BE2C (cell line): ENCODE results near the gene NNAT. TPM values are rescaled to one million over a fixed set of nuclear protein-coding genes. Genes with fewer than 3 reads are reported as not detected.
"Not testable (repeated sequence)": the region's sequence is repeated elsewhere in the genome, so short reads cannot be mapped to it uniquely, and the experiment has no call there.

ENCODE experiments used
- DNase-seq: peaks from one replicate; pipeline ENCODE4 v3.0.0-alpha.2; 2020
- H3K27me3 ChIP-seq: fragments of 250-450 bp; sonication (Bioruptor Pico); 2 replicates; pipeline ENCODE4 v1.5.1; 2020; ENCODE audit warnings: mild to moderate bottlenecking
- H3K36me3 ChIP-seq: fragments of 250-450 bp; sonication (Bioruptor Pico); 2 replicates; pipeline ENCODE4 v1.5.1; 2020; ENCODE audit warnings: mild to moderate bottlenecking
- H3K4me1 ChIP-seq: fragments of 250-450 bp; sonication (Bioruptor Pico); 2 replicates; pipeline ENCODE4 v1.5.1; 2020
- H3K4me3 ChIP-seq: 2 replicates; pipeline ENCODE4 v1.5.1; 2011; ENCODE audit warnings: low read depth, low read length
- H3K9me3 ChIP-seq: fragments of 250-450 bp; sonication (Bioruptor Pico); 2 replicates; pipeline ENCODE4 v1.5.1; 2020
- polyA plus RNA-seq: library from polyadenylated mRNA; unstranded; fragments of >200 nt; gene quantifications from one replicate; pipeline ENCODE4 v1.2.1, GENCODE V29; 2012; ENCODE audit warnings: low read depth, missing spikeins; ENCODE audit not compliant: insufficient read length, insufficient read depth
- TF ChIP-seq, protein P1 (sequence below): IDR thresholded peaks from 2 replicates; pipeline ENCODE4 v1.5.1; 2012; ENCODE audit warnings: mild to moderate bottlenecking, low read depth, low read length

NNAT gene, protein sequence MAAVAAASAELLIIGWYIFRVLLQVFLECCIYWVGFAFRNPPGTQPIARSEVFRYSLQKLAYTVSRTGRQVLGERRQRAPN
- 2.8 TPM for polyA plus RNA-seq

DNA sequence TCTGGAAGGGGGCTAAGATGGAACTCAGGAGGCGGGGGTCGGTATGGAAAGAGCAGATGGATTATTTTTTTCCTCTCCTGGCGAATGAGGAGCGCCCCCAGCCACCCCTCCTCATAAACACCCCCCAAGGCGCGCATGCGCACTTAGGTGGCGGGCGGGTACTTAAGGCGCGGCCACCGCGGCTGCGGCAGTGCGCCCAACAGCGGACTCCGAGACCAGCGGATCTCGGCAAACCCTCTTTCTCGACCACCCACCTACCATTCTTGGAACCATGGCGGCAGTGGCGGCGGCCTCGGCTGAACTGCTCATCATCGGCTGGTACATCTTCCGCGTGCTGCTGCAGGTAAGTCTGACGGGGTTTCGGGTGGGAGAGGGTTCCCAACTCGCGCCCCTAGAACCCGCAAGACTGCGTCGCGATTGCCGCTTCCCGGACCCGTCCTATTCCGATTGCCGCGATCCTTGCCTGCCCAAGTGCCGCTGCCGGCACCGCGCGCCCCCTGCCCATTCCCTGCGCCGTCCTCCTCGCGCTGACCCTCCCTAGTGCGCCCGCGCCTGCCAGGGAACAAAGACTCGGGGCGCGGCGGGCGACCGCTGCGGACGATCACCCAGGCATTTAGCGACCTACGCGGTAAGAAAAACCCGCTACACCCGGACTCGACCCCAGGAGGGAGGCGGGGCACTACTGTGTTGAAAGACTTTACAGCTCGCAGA is at the start of gene NNAT:
NNAT (plus strand) TSS at position 190 of the 711 bp plus-strand sequence; CDS start at position 272, 82 bp downstream.
- TF ChIP-seq, protein P1, sequence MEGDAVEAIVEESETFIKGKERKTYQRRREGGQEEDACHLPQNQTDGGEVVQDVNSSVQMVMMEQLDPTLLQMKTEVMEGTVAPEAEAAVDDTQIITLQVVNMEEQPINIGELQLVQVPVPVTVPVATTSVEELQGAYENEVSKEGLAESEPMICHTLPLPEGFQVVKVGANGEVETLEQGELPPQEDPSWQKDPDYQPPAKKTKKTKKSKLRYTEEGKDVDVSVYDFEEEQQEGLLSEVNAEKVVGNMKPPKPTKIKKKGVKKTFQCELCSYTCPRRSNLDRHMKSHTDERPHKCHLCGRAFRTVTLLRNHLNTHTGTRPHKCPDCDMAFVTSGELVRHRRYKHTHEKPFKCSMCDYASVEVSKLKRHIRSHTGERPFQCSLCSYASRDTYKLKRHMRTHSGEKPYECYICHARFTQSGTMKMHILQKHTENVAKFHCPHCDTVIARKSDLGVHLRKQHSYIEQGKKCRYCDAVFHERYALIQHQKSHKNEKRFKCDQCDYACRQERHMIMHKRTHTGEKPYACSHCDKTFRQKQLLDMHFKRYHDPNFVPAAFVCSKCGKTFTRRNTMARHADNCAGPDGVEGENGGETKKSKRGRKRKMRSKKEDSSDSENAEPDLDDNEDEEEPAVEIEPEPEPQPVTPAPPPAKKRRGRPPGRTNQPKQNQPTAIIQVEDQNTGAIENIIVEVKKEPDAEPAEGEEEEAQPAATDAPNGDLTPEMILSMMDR = no peak
- peaks cover 10% of the 10 kb centered on the region for H3K4me1 ChIP-seq
- no peak for DNase-seq
- no peak within 1 kb of the TSS for H3K4me3 ChIP-seq
- 0 out of 2 replicates have a peak, but pooled peaks cover 2% of the 10 kb centered on the region for H3K9me3 ChIP-seq
- peaks cover 17% of the 10 kb centered on the region for H3K36me3 ChIP-seq
- no peaks in the 10 kb centered on the region for H3K27me3 ChIP-seq

GRCh38 chr20:37471741-37472235 is 49.3 kb upstream of the NNAT start:
- Histone ChIP-seq H3K4me3 (no peak overlapping the region), H3K27me3 (peaks cover 3% of the 10 kb centered on the region; the same call in 1 of the 2 replicates), H3K4me1 (peaks cover 6% of the 10 kb centered on the region; the same call in 1 of the 2 replicates), H3K36me3 (no peaks in the 10 kb centered on the region), H3K9me3 (no peaks in the 10 kb centered on the region; the same call in 1 of the 2 replicates)
- TF ChIP-seq, protein P1 = no peak
- DNase-seq = no peak

GRCh38 chr20:37472435-37472834 is 48.6 kb upstream of the NNAT start:
- not testable (repeated sequence) for H3K9me3 ChIP-seq, DNase-seq, H3K4me1 ChIP-seq, H3K4me3 ChIP-seq, H3K36me3 ChIP-seq, H3K27me3 ChIP-seq

DNA sequence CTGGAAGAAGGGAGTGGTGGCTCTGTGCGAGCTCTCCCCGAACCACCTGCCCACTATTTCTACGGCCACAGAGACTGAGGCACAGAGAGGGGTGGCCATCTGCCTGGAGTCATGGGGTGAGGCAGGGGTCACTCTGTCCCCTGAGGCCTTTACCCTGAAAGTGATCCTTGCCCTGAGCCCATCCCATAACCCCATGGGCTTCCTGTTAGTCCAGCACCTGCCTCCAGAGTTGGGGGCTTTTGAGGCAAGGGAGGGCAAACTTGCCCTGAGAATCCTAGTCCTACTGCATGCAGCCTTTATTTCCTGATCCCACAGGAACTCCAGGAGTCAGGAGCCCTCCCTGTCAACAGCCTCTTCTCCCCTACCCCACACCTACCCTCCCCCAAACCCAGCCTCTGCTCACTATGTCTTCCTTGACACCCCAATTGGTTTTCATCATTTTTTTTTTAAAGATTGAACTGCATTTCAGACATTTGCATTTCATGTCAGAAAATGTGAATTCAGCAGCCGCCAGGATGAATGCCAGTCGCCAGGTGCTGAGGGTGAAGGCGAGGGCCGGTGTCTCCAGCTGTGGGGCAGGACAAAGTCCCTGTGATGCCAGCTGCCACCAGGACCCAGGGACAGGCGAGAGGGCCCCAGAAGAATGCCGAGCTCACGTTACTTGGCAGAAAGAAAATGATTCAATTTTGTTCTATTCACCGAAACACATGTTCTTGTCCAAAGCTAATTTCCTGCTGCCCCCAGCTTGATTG is 47.6 kb upstream of the NNAT start:
- Histone ChIP-seq H3K36me3 (no peaks in the 10 kb centered on the region), H3K9me3 (no peaks in the 10 kb centered on the region; the same call in 1 of the 2 replicates), H3K27me3 (peaks cover 8% of the 10 kb centered on the region), H3K4me3 (no peak overlapping the region), H3K4me1 (peaks cover 6% of the 10 kb centered on the region; the same call in 1 of the 2 replicates)
- TF ChIP-seq, protein P1 = no peak
- DNase-seq = no peak

- H3K4me1 ChIP-seq = peaks cover 6% of the 10 kb centered on the region; the same call in 1 of the 2 replicates
- H3K9me3 ChIP-seq = no peaks in the 10 kb centered on the region; the same call in 1 of the 2 replicates
- DNase-seq = no peak
- H3K27me3 ChIP-seq = peaks cover 10% of the 10 kb centered on the region
- H3K4me3 ChIP-seq = no peak overlapping the region
- no peaks in the 10 kb centered on the region for H3K36me3 ChIP-seq
- TF ChIP-seq, protein P1 = no peak
Measured at GRCh38 chr20:37474386-37474785, 46.7 kb upstream of the NNAT start.

- H3K4me1 ChIP-seq = peaks cover 6% of the 10 kb centered on the region; the same call in 1 of the 2 replicates
- no peak for DNase-seq
- no peak overlapping the region for H3K4me3 ChIP-seq
- H3K9me3 ChIP-seq = no peaks in the 10 kb centered on the region; the same call in 1 of the 2 replicates
- H3K36me3 ChIP-seq = no peaks in the 10 kb centered on the region
- TF ChIP-seq, protein P1 = no peak
- peaks cover 10% of the 10 kb centered on the region for H3K27me3 ChIP-seq
Measured at GRCh38 chr20:37475252-37475651, 45.8 kb upstream of the NNAT start.
